Upper lobe of right lung (tissue), 1 donor: ENCODE measurements around the gene TCL1B. TPM values are rescaled to one million over a fixed set of nuclear protein-coding genes. Genes with fewer than 3 reads are reported as not detected.

Experiments
- ATAC-seq: fragments of 200-7000 bp; cut with Tn5 transposase; one replicate; pipeline ENCODE4 v1.9.1; 2020; ENCODE audit warnings: mild to moderate bottlenecking, moderate library complexity
- DNase-seq: peaks from one replicate; pipeline ENCODE4 v3.0.0-alpha.2; 2020
- H3K27ac ChIP-seq: fragments of 200-600 bp; one replicate; pipeline ENCODE4 v1.8.0; 2022
- H3K27me3 ChIP-seq: fragments of 200-600 bp; one replicate; pipeline ENCODE4 v1.8.0; 2022; ENCODE audit warnings: mild to moderate bottlenecking
- H3K36me3 ChIP-seq: fragments of 200-600 bp; one replicate; pipeline ENCODE4 v1.8.0; 2022
- H3K4me1 ChIP-seq: fragments of 200-600 bp; one replicate; pipeline ENCODE4 v1.8.0; 2022
- H3K4me3 ChIP-seq: fragments of 200-600 bp; one replicate; pipeline ENCODE4 v1.8.0; 2022; ENCODE audit warnings: mild to moderate bottlenecking
- H3K9me3 ChIP-seq: fragments of 200-600 bp; one replicate; pipeline ENCODE4 v1.8.0; 2022
- CTCF ChIP-seq: fragments of 200-600 bp; IDR thresholded peaks from one replicate; pipeline ENCODE4 v1.8.0; 2022; ENCODE audit warnings: antibody characterized with exemption
- intact Hi-C: fragments of 100-400 bp; cut with DNase I; formaldehyde crosslinking; loops from one replicate; pipeline ENCODE4 v1.11.0; 2022
- long read RNA-seq: library from polyadenylated mRNA; unstranded; transcript quantifications from one replicate; pipeline ENCODE4 v2.0.0, GENCODE V29; 2021
- total RNA-seq: library from RNA; stranded (reverse); fragmentation: NEBNext Ultra II Directional; extraction: Animal tissue kit (Norgen Biotek cat#: 25700); gene quantifications from one replicate; pipeline ENCODE4 v1.2.1, GENCODE V29; 2021
- donor health status: DM: no; HTN: yes; CAD: no; lungs with severe emphysema.

The TCL1B gene, protein sequence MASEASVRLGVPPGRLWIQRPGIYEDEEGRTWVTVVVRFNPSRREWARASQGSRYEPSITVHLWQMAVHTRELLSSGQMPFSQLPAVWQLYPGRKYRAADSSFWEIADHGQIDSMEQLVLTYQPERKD
- not detected for total RNA-seq
- long read RNA-seq = 0 reads

GRCh38 chr14:95685978-95686922, at the start of gene TCL1B:
Gene TCL1B (plus strand): TSS chr14:95686426. CDS start chr14:95686468, 42 bp downstream.
- H3K27me3 ChIP-seq = peaks cover 5% of the 10 kb centered on the region
- H3K4me1 ChIP-seq = no peaks in the 10 kb centered on the region
- no peak for TF ChIP-seq CTCF
- DNase-seq (no peak), ATAC-seq (no peak)
- H3K4me3 ChIP-seq = no peak within 1 kb of the TSS
- H3K9me3 ChIP-seq = no peaks in the 10 kb centered on the region
- no peaks in the 10 kb centered on the region for H3K36me3 ChIP-seq
- no peak within 1 kb of the TSS for H3K27ac ChIP-seq
- intact Hi-C loops = no loop called here

GRCh38 chr14:95644981-95645380, 41.2 kb upstream of the TCL1B start:
- intact Hi-C loops = no loop called here
- Histone ChIP-seq H3K4me3 (no peak overlapping the region), H3K4me1 (no peaks in the 10 kb centered on the region), H3K9me3 (no peaks in the 10 kb centered on the region), H3K27ac (no peak overlapping the region), H3K27me3 (no peaks in the 10 kb centered on the region), H3K36me3 (no peaks in the 10 kb centered on the region)
- TF ChIP-seq CTCF = no peak
- no peak for DNase-seq
- no peak for ATAC-seq

DNA sequence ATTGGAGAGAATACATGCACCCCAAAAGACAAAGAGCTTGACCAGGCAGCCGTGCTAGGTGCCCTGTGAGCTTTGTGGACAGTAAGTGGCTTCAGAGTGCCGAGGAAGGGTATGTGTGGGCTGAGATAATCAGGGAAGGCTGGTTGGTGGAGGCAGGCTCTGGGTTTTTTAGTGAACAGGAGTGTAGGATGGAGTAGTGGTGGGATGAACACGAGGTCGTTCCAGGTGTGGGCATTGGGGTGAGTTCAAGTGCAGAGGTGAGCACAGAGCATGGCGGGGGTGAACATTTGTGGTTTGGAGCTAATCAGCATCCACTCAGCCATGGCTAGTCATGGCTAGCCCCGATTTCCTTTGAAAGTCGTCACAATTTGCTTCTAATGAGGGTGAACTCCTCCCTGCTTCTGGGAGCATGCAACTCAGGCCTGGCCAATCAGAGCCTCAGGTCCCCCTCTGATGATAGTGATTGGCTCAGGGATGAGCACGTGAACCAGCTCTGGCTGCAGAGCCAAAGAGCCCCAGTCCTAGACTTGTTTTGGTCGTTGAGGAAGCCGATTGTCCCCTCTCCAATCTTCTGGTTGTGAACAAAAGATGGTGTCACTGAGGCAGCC, 40.7 kb upstream of the TCL1B start:
- intact Hi-C loops = no loop called here
- no peak for DNase-seq
- Histone ChIP-seq H3K27ac (no peak overlapping the region), H3K4me1 (no peaks in the 10 kb centered on the region), H3K27me3 (no peaks in the 10 kb centered on the region), H3K9me3 (no peaks in the 10 kb centered on the region), H3K4me3 (no peak overlapping the region), H3K36me3 (no peaks in the 10 kb centered on the region)
- no peak for TF ChIP-seq CTCF
- ATAC-seq = no peak

DNA sequence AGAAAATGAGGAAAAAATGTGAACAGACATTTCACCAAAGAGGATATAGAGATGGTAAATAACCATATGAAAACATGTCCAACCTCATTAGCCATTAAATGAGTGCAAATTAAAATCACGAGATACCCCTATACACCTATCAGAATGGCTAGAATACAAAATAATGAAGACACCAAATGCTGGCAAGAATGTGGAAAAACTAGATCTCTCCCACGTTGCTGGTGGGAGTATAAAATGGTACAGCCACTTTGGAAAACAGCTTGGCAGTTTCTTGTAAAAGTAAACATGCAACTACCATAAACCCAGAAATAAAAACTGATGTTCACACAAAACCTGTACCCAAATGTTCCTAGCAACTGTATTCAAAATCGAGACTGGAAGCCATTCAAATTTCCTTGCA, 38.3 kb upstream of the TCL1B start:
- TF ChIP-seq CTCF = no peak
- Histone ChIP-seq H3K4me1 (no peaks in the 10 kb centered on the region), H3K27me3 (no peaks in the 10 kb centered on the region), H3K4me3 (no peak overlapping the region), H3K9me3 (no peaks in the 10 kb centered on the region), H3K27ac (no peak overlapping the region), H3K36me3 (no peaks in the 10 kb centered on the region)
- intact Hi-C loops = no loop called here
- ATAC-seq = no peak
- no peak for DNase-seq

DNA sequence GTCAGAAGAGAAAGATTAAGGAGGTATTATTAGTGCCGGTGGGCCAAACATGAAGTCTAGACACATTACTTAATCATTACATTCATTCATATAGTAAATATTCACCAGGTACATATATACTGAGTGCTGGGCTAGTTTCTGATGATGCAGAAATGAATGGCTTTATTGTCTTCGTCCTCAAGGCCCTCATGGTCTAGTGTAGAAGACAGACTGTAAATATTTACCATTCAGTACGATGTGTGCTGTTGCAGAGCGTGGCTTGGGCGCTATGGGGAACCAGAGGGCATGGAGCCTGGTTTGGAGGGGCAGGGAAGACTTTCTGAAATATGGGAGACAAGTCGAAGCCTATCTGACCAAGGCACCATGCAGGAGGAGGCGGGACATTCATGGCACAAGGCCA, 37.0 kb upstream of the TCL1B start:
- TF ChIP-seq CTCF = no peak
- ATAC-seq (no peak), DNase-seq (no peak)
- Histone ChIP-seq H3K4me3 (no peak overlapping the region), H3K27ac (no peak overlapping the region), H3K4me1 (no peaks in the 10 kb centered on the region), H3K36me3 (no peaks in the 10 kb centered on the region), H3K27me3 (no peaks in the 10 kb centered on the region), H3K9me3 (no peaks in the 10 kb centered on the region)
- intact Hi-C loops = no loop called here
